Hepatocyte (in vitro differentiated cells): ENCODE data around the gene UTS2. TPM values are rescaled to one million over a fixed set of nuclear protein-coding genes. Genes with fewer than 3 reads are reported as not detected.

Experiments used
- DNase-seq: peaks from one replicate; pipeline ENCODE4 v3.0.0-alpha.2; 2016; ENCODE audit warnings: low spot score
- H2AFZ ChIP-seq: fragments of 200-600 bp; sonication (generic); 2 replicates; pipeline ENCODE4 v1.6.0; 2016; ENCODE audit warnings: antibody characterized with exemption, mild to moderate bottlenecking
- H3K27ac ChIP-seq: fragments of 200-600 bp; sonication (generic); 2 replicates; pipeline ENCODE4 v1.5.1; 2016; ENCODE audit warnings: mild to moderate bottlenecking
- H3K27me3 ChIP-seq: fragments of 200-600 bp; sonication (generic); 2 replicates; pipeline ENCODE4 v1.6.1; 2016
- H3K36me3 ChIP-seq: fragments of 200-600 bp; sonication (generic); replicated peaks from 2 replicates; pipeline ENCODE4 v1.5.1; 2016; ENCODE audit warnings: low read depth; ENCODE audit not compliant: insufficient read depth
- H3K4me1 ChIP-seq: fragments of 200-600 bp; sonication (generic); 2 replicates; pipeline ENCODE4 v1.5.1; 2016; ENCODE audit warnings: mild to moderate bottlenecking, moderate library complexity; ENCODE audit not compliant: insufficient read depth
- H3K4me2 ChIP-seq: fragments of 200-600 bp; sonication (generic); 2 replicates; pipeline ENCODE4 v1.6.0; 2016
- H3K4me3 ChIP-seq: fragments of 200-600 bp; sonication (generic); 2 replicates; pipeline ENCODE4 v1.5.1; 2016; ENCODE audit warnings: mild to moderate bottlenecking
- H3K79me2 ChIP-seq: fragments of 200-600 bp; sonication (generic); 2 replicates; pipeline ENCODE4 v1.6.0; 2017; ENCODE audit warnings: mild to moderate bottlenecking
- H3K9me2 ChIP-seq: fragments of 200-600 bp; sonication (generic); replicated peaks from 2 replicates; pipeline ENCODE4 v1.6.0; 2017; ENCODE audit warnings: mild to moderate bottlenecking; ENCODE audit not compliant: insufficient read depth
- H3K9me3 ChIP-seq: fragments of 200-600 bp; sonication (generic); 2 replicates; pipeline ENCODE4 v1.5.1; 2016; ENCODE audit warnings: low read depth, mild to moderate bottlenecking
- H4K20me1 ChIP-seq: fragments of 200-600 bp; sonication (generic); 2 replicates; pipeline ENCODE4 v1.6.0; 2016; ENCODE audit warnings: mild to moderate bottlenecking; ENCODE audit not compliant: insufficient read depth, poor library complexity, severe bottlenecking
- EZH2 ChIP-seq: fragments of 200-600 bp; sonication (generic); IDR thresholded peaks from 2 replicates; pipeline ENCODE4 v1.6.1; 2016; ENCODE audit warnings: antibody characterized with exemption, mild to moderate bottlenecking, borderline replicate concordance
- EZH2phosphoT487 ChIP-seq: fragments of 200-600 bp; sonication (generic); IDR thresholded peaks from one replicate; pipeline ENCODE4 v1.6.1; 2018; ENCODE audit warnings: antibody characterized with exemption, mild to moderate bottlenecking, low read depth, moderate library complexity; ENCODE audit not compliant: unreplicated experiment, severe bottlenecking
- WGBS: methylation state at CpG from one replicate; pipeline ENCODE4 v1.1.6; 2016; ENCODE audit warnings: low lambda C conversion rate; ENCODE audit errors: missing lambda C conversion rate; 5-methylcytosine and 5-hydroxymethylcytosine counted together
- polyA plus RNA-seq: library from polyadenylated mRNA; unstranded; fragments of >200 nt; fragmentation: Nextera tagmentation; extraction: Ambion mirVana; gene quantifications from 2 replicates; pipeline ENCODE4 v1.2.1, GENCODE V29; 2016
- total RNA-seq: library from RNA; depleted of rRNA; stranded (reverse); fragments of >200 nt; gene quantifications from 2 replicates; pipeline ENCODE4 v1.2.3, GENCODE V29; 2014
- TF ChIP-seq, protein P1 (sequence below): fragments of 200-600 bp; sonication (generic); IDR thresholded peaks from 2 replicates; pipeline ENCODE4 v1.5.1; 2016; ENCODE audit warnings: antibody characterized with exemption, mild to moderate bottlenecking; ENCODE audit not compliant: poor library complexity

Gene UTS2
- total and polyA plus RNA-seq, 2 experiments from 2014 or later: 0.29 TPM; not detected in 1

DNA sequence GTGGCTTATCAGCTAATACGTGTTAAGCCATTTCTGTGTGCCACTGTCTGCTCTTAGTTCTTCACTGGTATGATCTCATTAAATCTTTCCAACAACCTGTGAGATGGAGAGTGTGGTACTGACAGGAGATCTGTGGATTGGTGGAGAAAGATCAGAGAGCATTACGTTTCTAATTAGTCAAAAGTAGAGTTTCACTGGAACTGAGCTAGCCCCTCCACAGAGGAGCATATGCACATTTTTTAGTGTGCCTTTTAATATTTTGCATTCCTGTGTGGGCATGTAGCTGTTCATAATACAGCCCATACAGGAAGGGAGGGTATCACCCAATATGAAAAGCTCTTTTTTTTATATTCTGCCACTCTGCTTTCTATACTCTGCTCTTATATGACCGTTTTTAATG, 31.6 kb downstream of the UTS2 start:
- WGBS: 79% methylated on average over 3 of the region's 3 CpGs
- no peak for DNase-seq

GRCh38 chr1:7813677-7814373, 39.0 kb downstream of the UTS2 start:
- no peak overlapping the region for H3K27ac ChIP-seq
- H3K9me3 ChIP-seq: peaks cover 11% of the 10 kb centered on the region
- no peak overlapping the region for H3K4me2 ChIP-seq
- H3K27me3 ChIP-seq: no peaks in the 10 kb centered on the region
- no peak overlapping the region for H2AFZ ChIP-seq
- DNase-seq: no peak
- H4K20me1 ChIP-seq: no peaks in the 10 kb centered on the region
- no peaks in the 10 kb centered on the region for H3K9me2 ChIP-seq
- 87% methylated on average over 3 of the region's 3 CpGs for WGBS
- TF ChIP-seq EZH2phosphoT487 (no peak), EZH2 (no peak)
- TF ChIP-seq, protein P1, sequence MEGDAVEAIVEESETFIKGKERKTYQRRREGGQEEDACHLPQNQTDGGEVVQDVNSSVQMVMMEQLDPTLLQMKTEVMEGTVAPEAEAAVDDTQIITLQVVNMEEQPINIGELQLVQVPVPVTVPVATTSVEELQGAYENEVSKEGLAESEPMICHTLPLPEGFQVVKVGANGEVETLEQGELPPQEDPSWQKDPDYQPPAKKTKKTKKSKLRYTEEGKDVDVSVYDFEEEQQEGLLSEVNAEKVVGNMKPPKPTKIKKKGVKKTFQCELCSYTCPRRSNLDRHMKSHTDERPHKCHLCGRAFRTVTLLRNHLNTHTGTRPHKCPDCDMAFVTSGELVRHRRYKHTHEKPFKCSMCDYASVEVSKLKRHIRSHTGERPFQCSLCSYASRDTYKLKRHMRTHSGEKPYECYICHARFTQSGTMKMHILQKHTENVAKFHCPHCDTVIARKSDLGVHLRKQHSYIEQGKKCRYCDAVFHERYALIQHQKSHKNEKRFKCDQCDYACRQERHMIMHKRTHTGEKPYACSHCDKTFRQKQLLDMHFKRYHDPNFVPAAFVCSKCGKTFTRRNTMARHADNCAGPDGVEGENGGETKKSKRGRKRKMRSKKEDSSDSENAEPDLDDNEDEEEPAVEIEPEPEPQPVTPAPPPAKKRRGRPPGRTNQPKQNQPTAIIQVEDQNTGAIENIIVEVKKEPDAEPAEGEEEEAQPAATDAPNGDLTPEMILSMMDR: no peak
- no peak overlapping the region for H3K4me3 ChIP-seq
- no peaks in the 10 kb centered on the region for H3K36me3 ChIP-seq
- no peaks in the 10 kb centered on the region for H3K79me2 ChIP-seq
- no peaks in the 10 kb centered on the region for H3K4me1 ChIP-seq

More for the DNA sequence above, 31.6 kb downstream of the UTS2 start:
- Histone ChIP-seq H3K27me3 (no peaks in the 10 kb centered on the region), H3K9me2 (no peaks in the 10 kb centered on the region), H3K4me2 (no peak overlapping the region), H3K79me2 (no peaks in the 10 kb centered on the region), H2AFZ (no peak overlapping the region), H3K36me3 (no peaks in the 10 kb centered on the region), H3K4me1 (no peaks in the 10 kb centered on the region), H3K4me3 (no peak overlapping the region), H3K27ac (no peak overlapping the region), H4K20me1 (no peaks in the 10 kb centered on the region), H3K9me3 (no peaks in the 10 kb centered on the region)
- TF ChIP-seq EZH2phosphoT487 (no peak), EZH2 (no peak)
- TF ChIP-seq, protein P1: no peak

DNA sequence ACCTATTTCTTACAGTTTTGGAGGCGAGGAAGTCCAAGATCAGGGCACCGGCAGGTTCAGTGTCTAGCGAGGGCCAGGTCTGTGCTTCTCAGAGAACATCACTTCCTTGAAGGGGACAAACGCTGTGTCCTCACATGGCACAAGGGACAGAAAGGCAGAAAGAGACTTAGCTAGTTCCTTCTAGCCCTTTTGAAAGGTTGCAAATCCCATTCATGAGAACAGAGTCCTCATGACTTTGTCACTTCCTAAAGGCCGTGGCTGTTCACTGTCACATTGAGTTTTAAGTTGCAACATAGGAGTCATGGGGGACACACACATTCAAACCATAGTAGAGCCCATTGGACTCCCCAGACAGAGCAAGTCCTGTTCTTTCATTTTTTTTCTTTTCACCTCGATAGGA, 41.4 kb downstream of the UTS2 start:
- H3K79me2 ChIP-seq: no peaks in the 10 kb centered on the region
- H3K4me1 ChIP-seq: no peaks in the 10 kb centered on the region
- DNase-seq: no peak
- H3K36me3 ChIP-seq: no peaks in the 10 kb centered on the region
- no peak overlapping the region for H2AFZ ChIP-seq
- no peak for TF ChIP-seq EZH2phosphoT487
- TF ChIP-seq, protein P1: no peak
- no peak for TF ChIP-seq EZH2
- H3K4me2 ChIP-seq: no peak overlapping the region
- H3K27me3 ChIP-seq: no peaks in the 10 kb centered on the region
- 93% methylated on average over 6 of the region's 6 CpGs for WGBS
- no peaks in the 10 kb centered on the region for H4K20me1 ChIP-seq
- no peak overlapping the region for H3K27ac ChIP-seq
- peaks cover 11% of the 10 kb centered on the region for H3K9me3 ChIP-seq
- H3K4me3 ChIP-seq: no peak overlapping the region
- no peaks in the 10 kb centered on the region for H3K9me2 ChIP-seq
